ENCODE results near the gene C8G. TPM values are rescaled to one million over a fixed set of nuclear protein-coding genes. Genes with fewer than 3 reads are reported as not detected.
A peak's percentile ranks its signal among the peaks of the same experiment; 100 is the strongest.

Gene C8G
- total RNA-seq, 1 donor from 2014 or later: 1.3 TPM

DNA sequence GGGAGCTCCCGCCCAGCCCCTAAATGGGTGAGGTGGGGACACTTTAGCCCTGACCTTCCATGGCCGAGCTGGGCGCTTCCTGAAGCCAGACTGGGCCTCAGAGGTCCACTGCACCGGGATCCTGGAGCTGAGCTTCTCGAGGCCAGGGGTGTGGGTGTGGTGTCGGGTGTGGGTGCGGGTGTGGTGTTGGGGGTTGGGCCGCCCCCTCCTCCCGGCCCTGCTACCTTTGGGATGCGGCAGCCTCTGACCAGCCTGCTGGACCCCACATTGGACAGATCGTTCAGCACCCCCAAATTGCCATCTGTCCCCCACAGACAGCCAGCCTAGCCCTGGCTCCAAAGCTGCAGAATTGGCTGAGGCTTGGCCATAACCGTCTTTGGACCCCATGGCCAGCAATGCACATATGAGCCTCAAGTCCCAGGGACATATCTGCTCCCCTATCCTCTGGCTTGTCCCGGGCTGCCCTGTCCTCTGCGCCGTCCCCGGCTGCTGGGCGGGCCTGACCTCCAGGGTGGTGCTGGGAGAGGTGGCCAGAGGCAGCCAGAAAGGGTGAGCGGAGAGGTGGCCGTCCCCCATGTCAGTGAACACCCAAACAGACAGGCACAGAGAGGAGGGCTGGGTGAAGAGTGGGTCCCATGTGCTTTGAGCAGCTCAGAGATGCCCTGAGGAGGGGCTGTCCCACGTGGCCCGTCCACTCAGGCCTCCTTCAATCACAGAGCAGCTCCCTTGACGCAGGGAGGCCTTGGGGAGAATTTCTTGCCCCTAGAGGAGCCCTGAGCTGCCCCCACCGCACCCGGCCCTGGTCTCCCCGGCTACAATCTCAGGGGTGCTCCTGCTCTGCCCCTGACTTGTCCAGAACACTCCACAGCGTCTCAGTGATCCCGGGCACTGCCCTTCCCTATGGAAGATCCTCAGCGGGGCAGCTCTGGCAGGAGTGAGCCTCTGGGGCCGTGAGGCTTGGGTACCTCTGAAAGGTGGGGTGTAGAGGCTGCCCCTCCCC lies 28.9 kb downstream of the C8G start:
- no peak for ATAC-seq
- intact Hi-C loops (cut with DNase I): no loop called here
- DNase-seq (ENCODE audit: missing footprints): no peak

GRCh38 chr9:136974817-136975535 lies 29.9 kb downstream of the C8G start:
- ATAC-seq: no peak
- intact Hi-C loops (cut with DNase I): no loop called here

GRCh38 chr9:136975644-136976043 lies 30.6 kb downstream of the C8G start:
- no peak for ATAC-seq
- intact Hi-C loops (cut with DNase I): no loop called here
- DNase-seq (ENCODE audit: missing footprints): peak; percentile 80

More at GRCh38 chr9:136974817-136975535, 29.9 kb downstream of the C8G start:
- DNase-seq (ENCODE audit: missing footprints): no peak

DNA sequence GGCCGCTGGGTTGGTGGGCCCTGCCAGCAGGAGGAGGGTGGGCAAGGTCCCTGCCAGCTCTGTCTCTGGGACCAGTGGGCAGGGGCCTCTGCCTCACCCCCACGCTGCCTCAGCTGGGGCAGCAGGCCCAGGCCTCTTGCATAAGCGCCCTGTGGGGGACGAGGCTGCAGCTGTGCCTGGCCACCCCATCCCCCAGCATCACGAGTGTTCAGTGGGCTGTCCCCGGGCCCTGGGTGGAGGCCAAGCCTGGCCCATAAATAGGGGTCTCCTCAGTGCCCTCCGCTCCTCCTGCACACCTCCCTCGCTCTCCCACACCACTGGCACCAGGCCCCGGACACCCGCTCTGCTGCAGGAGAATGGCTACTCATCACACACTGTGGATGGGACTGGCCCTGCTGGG lies 32.2 kb downstream of the C8G start, which contains the start of gene PTGDS:
TSS of gene PTGDS (plus strand) at position 282 of the 400 bp plus-strand sequence. CDS start at position 357, 75 bp downstream.
- DNase-seq (ENCODE audit: missing footprints) (peak; percentile 88), ATAC-seq (peak; percentile 67)
- intact Hi-C loops (cut with DNase I): loop anchor here (1.0 kb wide), 1 partner anchor 128 kb away; the partner anchor contains the start of gene PHPT1

DNA sequence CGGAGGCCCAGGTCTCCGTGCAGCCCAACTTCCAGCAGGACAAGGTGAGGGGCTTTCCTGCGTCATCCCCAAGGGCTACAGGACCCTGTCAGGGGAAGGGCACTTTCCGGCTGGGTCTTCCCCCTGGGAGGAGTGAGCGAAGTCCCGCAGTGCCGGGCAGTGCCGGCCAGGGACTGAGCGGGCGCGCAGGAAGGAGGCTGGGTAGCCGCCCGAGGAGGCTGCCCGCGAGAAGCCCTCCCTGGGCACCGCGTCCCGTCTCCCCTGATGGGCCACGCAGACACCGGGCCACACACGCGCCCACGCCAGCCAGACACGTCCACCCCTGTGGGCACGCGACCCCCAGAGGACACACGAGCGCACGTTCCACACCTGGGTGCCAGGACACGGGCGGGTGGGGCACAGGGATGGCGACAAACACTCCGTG lies 32.6 kb downstream of the C8G start:
- intact Hi-C loops (cut with DNase I): loop anchor here (1.0 kb wide), 2 partner anchors 27 to 128 kb away; partner anchors contain the start of gene PHPT1
- DNase-seq (ENCODE audit: missing footprints) (no peak), ATAC-seq (peak; percentile 0)

DNA sequence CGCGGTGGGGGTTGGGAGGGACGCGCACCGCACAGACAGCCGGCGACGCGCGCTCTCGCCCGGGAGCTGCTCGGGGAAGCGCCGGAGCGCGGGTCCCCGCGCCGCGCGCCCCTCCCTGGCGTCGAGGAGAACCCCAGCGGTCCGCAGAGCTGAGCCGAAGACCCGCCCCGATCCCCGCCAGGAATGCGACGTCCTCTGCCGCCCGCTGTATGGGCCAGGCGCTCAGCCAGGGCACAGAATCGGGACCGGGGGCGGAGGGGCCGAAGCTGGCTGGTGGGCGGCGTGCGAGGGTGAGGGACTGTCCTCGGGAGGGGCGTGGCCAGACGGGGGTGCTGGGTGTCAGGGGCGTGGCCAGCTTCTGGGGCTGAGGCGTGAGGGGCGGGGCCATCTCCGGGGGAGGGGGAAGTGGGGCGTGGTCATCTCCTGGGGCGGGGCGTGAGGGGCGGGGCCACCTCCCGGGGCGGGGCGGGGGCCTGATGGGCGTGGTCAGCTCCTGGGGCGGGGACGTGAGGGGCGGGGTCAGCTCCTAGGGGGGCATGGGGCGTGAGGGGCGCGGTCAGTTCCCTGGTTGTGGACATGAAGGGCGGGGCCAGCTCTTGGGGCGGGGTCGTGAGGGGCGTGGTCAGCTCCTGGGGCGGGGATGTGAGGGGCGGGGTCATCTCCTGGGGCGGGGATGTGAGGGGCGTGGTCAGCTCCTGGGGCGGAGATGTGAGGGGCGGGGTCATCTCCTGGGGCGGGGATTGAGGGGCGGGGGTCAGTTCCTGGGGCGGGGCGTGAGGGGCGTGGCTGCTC lies 33.2 kb downstream of the C8G start:
- ATAC-seq (peak; percentile 53), DNase-seq (ENCODE audit: missing footprints) (peak; percentile 91)
- intact Hi-C loops (cut with DNase I): loop anchor here (1.0 kb wide), 1 partner anchor 28 kb away; no protein-coding TSS in a partner anchor

DNA sequence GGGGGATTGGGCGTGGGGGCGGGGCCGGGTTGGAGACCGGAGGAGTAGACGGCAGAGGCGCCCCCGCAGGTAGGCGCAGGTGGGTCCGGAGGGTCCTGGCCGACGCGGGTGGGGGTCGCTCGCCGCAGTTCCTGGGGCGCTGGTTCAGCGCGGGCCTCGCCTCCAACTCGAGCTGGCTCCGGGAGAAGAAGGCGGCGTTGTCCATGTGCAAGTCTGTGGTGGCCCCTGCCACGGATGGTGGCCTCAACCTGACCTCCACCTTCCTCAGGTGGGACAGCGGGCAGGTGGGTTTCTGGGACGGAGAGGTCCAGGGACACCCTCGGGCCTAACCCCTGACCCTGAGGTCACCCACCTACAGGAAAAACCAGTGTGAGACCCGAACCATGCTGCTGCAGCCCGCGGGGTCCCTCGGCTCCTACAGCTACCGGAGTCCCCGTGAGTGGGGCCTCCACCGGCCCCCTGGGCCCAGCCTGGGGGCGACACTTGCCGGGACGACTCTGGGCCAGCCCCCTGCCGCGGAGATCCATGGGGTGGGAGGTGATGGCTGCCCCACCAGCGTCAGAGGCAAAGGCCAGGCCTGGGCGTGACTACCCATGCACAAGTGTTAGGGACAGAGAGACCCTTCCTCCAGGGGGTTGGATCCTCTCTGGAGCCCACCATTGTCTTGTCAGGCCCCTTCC lies 34.0 kb downstream of the C8G start:
- intact Hi-C loops (cut with DNase I): loop anchor here (1.0 kb wide), 1 partner anchor 29 kb away; no protein-coding TSS in a partner anchor
- ATAC-seq: no peak
- DNase-seq (ENCODE audit: missing footprints): no peak

DNA sequence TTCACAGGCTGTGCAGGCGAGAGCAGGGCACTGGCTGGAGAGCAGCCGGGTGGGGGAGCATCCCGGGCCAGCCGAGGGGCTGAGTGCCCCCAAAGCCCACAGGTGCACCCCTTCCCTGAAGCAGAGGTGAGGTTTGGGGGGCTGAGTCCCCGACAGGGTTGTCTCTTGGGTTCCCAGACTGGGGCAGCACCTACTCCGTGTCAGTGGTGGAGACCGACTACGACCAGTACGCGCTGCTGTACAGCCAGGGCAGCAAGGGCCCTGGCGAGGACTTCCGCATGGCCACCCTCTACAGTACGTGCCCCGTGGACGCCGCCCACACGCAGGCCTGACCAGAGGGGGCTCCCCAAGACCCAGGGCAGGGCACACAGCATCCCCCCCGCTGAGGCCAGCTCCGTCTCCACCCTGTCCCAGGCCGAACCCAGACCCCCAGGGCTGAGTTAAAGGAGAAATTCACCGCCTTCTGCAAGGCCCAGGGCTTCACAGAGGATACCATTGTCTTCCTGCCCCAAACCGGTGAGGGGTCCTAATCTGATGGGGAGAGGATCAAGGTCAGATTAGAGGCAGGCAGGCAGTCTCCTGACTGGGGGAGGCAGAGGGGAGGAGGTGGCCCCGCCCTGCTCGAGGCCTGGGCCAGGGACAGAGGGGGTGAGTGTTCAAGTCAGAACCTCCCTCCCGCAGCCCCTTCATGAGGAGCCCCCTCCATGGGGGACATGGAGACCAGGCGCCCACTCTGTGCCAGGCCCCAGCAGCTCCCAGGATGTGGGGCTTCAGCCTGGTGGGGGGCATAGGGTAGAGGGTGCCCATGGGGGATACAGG lies 34.9 kb downstream of the C8G start:
- no peak for DNase-seq (ENCODE audit: missing footprints)
- intact Hi-C loops (cut with DNase I): no loop called here
- no peak for ATAC-seq

- ATAC-seq: no peak
- no peak for DNase-seq (ENCODE audit: missing footprints)
- intact Hi-C loops (cut with DNase I): no loop called here
These were observed 35.8 kb downstream of the C8G start for GRCh38 chr9:136980669-136981478.

DNA sequence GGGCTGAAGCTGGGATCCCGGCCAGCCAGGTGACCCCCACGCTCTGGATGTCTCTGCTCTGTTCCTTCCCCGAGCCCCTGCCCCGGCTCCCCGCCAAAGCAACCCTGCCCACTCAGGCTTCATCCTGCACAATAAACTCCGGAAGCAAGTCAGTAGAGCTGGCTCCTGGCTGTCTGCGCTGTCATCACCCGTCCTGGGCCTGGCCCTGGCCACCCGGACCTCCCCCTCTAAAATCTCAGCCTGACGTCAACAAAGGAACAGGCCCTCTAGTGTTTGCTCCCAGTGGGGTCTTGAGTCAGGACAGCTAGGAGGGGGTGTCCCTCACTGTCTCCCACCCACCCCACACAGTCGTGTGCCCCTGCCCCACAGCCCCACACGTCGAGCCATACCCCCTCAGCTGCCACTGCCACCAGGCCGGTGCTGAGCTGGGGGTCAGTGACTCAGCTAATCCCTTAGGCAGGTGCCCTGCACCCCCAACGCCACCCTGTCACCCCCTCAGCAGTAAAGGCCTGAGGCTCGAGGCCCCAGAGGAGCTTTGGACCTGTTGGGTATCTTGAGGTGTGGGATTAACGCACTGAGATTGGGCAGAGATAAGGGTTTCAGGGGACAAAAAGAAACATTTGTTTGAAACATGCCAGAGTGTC lies 36.7 kb downstream of the C8G start:
- intact Hi-C loops (cut with DNase I): no loop called here
- no peak for DNase-seq (ENCODE audit: missing footprints)
- peak; percentile 9 for ATAC-seq

- ATAC-seq (peak; percentile 1), DNase-seq (ENCODE audit: missing footprints) (no peak)
- intact Hi-C loops (cut with DNase I): no loop called here
These were observed 37.4 kb downstream of the C8G start, which contains the start of gene LCNL1 for GRCh38 chr9:136982232-136983051. TSS of gene LCNL1 (plus strand) at chr9:136982993. CDS start at chr9:136983587, 594 bp downstream.

DNA sequence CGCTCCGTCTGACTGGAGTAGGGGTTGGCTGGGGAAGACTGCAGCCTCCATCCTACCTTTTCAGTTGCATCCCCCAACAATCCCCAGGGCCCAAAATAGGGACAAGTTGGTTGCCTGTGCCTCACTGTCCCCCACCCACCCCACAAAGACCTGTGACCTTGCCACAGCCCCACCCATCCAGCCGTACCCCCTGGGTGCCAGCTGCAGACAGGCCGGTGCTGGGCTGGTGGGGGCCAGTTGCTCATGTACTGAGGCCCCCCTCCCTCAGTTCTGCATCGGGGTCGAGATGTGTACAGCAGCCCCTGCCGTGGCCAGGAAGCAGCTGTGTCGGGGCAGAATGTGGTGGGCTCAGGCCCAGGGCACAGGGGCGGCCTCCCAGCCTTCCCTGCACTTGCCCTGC lies 38.1 kb downstream of the C8G start:
- ATAC-seq: no peak
- intact Hi-C loops (cut with DNase I): no loop called here
- no peak for DNase-seq (ENCODE audit: missing footprints)

GRCh38 chr9:136983656-136984314 lies 38.7 kb downstream of the C8G start:
- intact Hi-C loops (cut with DNase I): no loop called here
- ATAC-seq: peak; percentile 0
- no peak for DNase-seq (ENCODE audit: missing footprints)

DNA sequence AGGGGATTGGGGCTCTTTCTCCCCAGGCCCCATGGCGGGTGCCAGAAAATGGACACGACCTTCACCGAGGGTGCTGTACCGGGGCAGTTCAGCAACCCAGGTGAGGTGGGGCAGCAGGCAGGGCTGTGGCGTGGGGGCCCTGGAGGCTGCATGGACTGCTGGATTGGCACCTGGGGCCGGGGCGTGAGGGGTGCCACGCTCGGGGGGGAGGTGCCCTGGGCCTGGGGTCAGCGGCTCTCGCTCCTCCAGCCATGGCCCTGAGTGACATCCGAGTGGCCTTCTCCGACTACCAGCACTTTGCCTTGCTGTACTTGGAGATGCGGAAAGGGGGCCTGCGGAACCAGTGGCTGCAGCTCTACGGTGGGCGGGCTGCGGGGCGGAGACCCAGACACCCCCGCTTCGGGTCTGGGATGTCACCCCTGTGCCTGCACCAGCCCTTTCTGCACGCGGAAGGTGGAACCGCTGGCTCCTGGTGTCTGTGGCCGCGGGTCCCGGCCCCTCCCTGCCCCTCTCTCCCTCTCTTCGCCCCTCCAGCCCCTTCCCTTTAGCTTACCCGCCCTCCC lies 39.5 kb downstream of the C8G start:
- intact Hi-C loops (cut with DNase I): no loop called here
- ATAC-seq (no peak), DNase-seq (ENCODE audit: missing footprints) (no peak)
